H1 (cell line): Measurements from ENCODE around the gene MARCHF10. TPM values are rescaled to one million over a fixed set of nuclear protein-coding genes. Genes with fewer than 3 reads are reported as not detected.
"Not testable (repeated sequence)": the region's sequence is repeated elsewhere in the genome, so short reads cannot be mapped to it uniquely, and the experiment has no call there.

ENCODE experiments used
- CTCF ChIA-PET: fragments of 300-600 bp; sonication (Branson Sonifier 250); formaldehyde crosslinking; loops from one replicate; lab custom pipeline; 2021; ENCODE audit not compliant: partially characterized antibody; lab: Charles Lee
- POLR2A ChIA-PET: fragments of 300-600 bp; sonication (Branson Sonifier 250); formaldehyde crosslinking; loops from one replicate; lab custom pipeline; 2021; ENCODE audit warnings: inconsistent platforms; ENCODE audit not compliant: partially characterized antibody; lab: Charles Lee
- DNase-seq, 2 experiments: peaks; one replicate each; pipeline versions ENCODE4 v3.0.0 to v3.0.0-alpha.2; 2010 to 2022; ENCODE audit warnings: low spot score in 2 of 2, low read depth in 1 of 2, mixed read lengths in 1 of 2
- FAIRE-seq: peaks from 2 replicates; lab custom pipeline; 2011; peaks lifted over from hg19 to GRCh38; lab: Jason Lieb, UNC
- H2AFZ ChIP-seq: 2 replicates; pipeline ENCODE4 v1.8.1; 2012; ENCODE audit warnings: low read length, inconsistent platforms
- H2AK5ac ChIP-seq: 2 replicates; pipeline ENCODE4 v1.6.1; 2013; ENCODE audit warnings: low read depth, low read length
- H2BK120ac ChIP-seq: replicated peaks from 2 replicates; pipeline ENCODE3; 2013; ENCODE audit warnings: low read depth, low read length, inconsistent platforms
- H2BK12ac ChIP-seq: 2 replicates; pipeline ENCODE4 v1.6.1; 2013; ENCODE audit warnings: low read depth, low read length
- H2BK15ac ChIP-seq: 2 replicates; pipeline ENCODE4 v1.6.1; 2013; ENCODE audit warnings: low read length
- H2BK20ac ChIP-seq: 2 replicates; pipeline ENCODE4 v1.6.1; 2013; ENCODE audit warnings: low read length
- H2BK5ac ChIP-seq: 2 replicates; pipeline ENCODE4 v1.6.1; 2013; ENCODE audit warnings: low read depth, low read length
- H3K14ac ChIP-seq: 2 replicates; pipeline ENCODE4 v1.6.1; 2013; ENCODE audit warnings: inconsistent platforms; ENCODE audit not compliant: insufficient read length
- H3K18ac ChIP-seq: 2 replicates; pipeline ENCODE4 v1.6.1; 2013; ENCODE audit warnings: low read length; ENCODE audit errors: extremely low read depth
- H3K23ac ChIP-seq: 2 replicates; pipeline ENCODE4 v1.6.1; 2013; ENCODE audit warnings: inconsistent platforms; ENCODE audit not compliant: insufficient read length
- H3K23me2 ChIP-seq: 2 replicates; pipeline ENCODE4 v1.6.1; 2013; ENCODE audit warnings: low read depth, low read length
- H3K27ac ChIP-seq: 2 replicates; pipeline ENCODE4 v1.6.1; 2011; ENCODE audit warnings: low read depth, low read length, inconsistent platforms
- H3K27me3 ChIP-seq, 4 experiments: replicated peaks in 1 of 4; 1 replicate in 1 of 4; 2 replicates in 3 of 4; pipeline versions ENCODE4 v1.6.1 to v1.8.1; 2011 to 2013; ENCODE audit warnings: low read length in 3 of 4, mild to moderate bottlenecking in 3 of 4, inconsistent platforms in 2 of 4, mixed read lengths in 2 of 4, moderate library complexity in 1 of 4; ENCODE audit not compliant: control insufficient read depth in 3 of 4, insufficient read depth in 3 of 4; ENCODE audit errors: extremely low read depth in 1 of 4
- H3K36me3 ChIP-seq, 4 experiments: 2 replicates each; pipeline versions ENCODE4 v1.6.1 to v1.8.1; 2011 to 2013; ENCODE audit warnings: mild to moderate bottlenecking in 4 of 4, low read length in 3 of 4, moderate library complexity in 2 of 4, control low read depth in 1 of 4, inconsistent platforms in 1 of 4; ENCODE audit not compliant: insufficient read depth in 4 of 4, control insufficient read depth in 2 of 4
- H3K4ac ChIP-seq: replicated peaks from 2 replicates; pipeline ENCODE3; 2013; ENCODE audit warnings: low read length, low read depth, mixed read lengths, inconsistent platforms; ENCODE audit not compliant: insufficient read length
- H3K4me1 ChIP-seq, 4 experiments: replicated peaks in 1 of 4; 1 replicate in 1 of 4; 2 replicates in 3 of 4; pipeline versions ENCODE4 v1.6.1 to v1.8.1; 2011 to 2013; ENCODE audit warnings: low read length in 3 of 4, inconsistent platforms in 2 of 4, mixed read lengths in 1 of 4; ENCODE audit not compliant: insufficient read depth in 4 of 4, control insufficient read depth in 3 of 4
- H3K4me2 ChIP-seq, 2 experiments: 2 replicates each; pipeline versions ENCODE4 v1.6.1 to v1.8.1; 2011 to 2013; ENCODE audit warnings: low read depth in 2 of 2, low read length in 2 of 2, control low read depth in 1 of 2, inconsistent platforms in 1 of 2, mild to moderate bottlenecking in 1 of 2; ENCODE audit not compliant: insufficient read depth in 1 of 2
- H3K4me3 ChIP-seq, 4 experiments: fragments of 200-600, 300-600 bp in 1 of 4; sonication (generic), shearing (Covaris generic), sonication (Bioruptor Twin) in 1 of 4; 2 replicates each; pipeline versions ENCODE4 v1.5.1 to v1.8.1; 2011 to 2016; ENCODE audit warnings: low read length in 4 of 4, low read depth in 3 of 4, control low read depth in 2 of 4, inconsistent platforms in 2 of 4, mild to moderate bottlenecking in 2 of 4, mixed read lengths in 1 of 4, moderate library complexity in 1 of 4; ENCODE audit not compliant: insufficient read depth in 2 of 4; ENCODE audit errors: extremely low read depth in 1 of 4
- H3K56ac ChIP-seq: replicated peaks from 2 replicates; pipeline ENCODE3; 2013; ENCODE audit warnings: low read depth, mild to moderate bottlenecking, mixed read lengths, low read length, inconsistent platforms; ENCODE audit not compliant: insufficient read length
- H3K79me1 ChIP-seq: 2 replicates; pipeline ENCODE4 v1.6.1; 2013; ENCODE audit warnings: low read depth, low read length, control low read depth
- H3K79me2 ChIP-seq, 2 experiments: 2 replicates each; pipeline versions ENCODE4 v1.6.1 to v1.8.1; 2012 to 2013; ENCODE audit warnings: low read length in 2 of 2, mild to moderate bottlenecking in 2 of 2, inconsistent platforms in 1 of 2; ENCODE audit not compliant: insufficient read depth in 2 of 2, control insufficient read depth in 1 of 2
- H3K9ac ChIP-seq, 4 experiments: replicated peaks in 1 of 4; 1 replicate in 1 of 4; 2 replicates in 3 of 4; pipeline versions ENCODE4 v1.6.1 to v1.8.1; 2011 to 2013; ENCODE audit warnings: low read depth in 3 of 4, low read length in 3 of 4, control low read depth in 2 of 4, mild to moderate bottlenecking in 2 of 4, moderate library complexity in 2 of 4, inconsistent platforms in 1 of 4; ENCODE audit errors: extremely low read depth in 1 of 4
- H3K9me3 ChIP-seq, 2 experiments: 2 replicates each; pipeline versions ENCODE4 v1.6.1 to v1.8.1; 2012 to 2013; ENCODE audit warnings: mild to moderate bottlenecking in 2 of 2, moderate library complexity in 2 of 2, control low read depth in 1 of 2, inconsistent platforms in 1 of 2, low read depth in 1 of 2, low read length in 1 of 2, mixed read lengths in 1 of 2; ENCODE audit not compliant: insufficient read depth in 2 of 2
- H4K20me1 ChIP-seq, 2 experiments: replicated peaks in 1 of 2; 2 replicates each; pipeline versions ENCODE3 to v1.8.1; 2011 to 2013; ENCODE audit warnings: inconsistent platforms in 2 of 2, low read length in 2 of 2, mild to moderate bottlenecking in 1 of 2; ENCODE audit not compliant: insufficient read depth in 2 of 2, control insufficient read depth in 1 of 2
- H4K5ac ChIP-seq: 2 replicates; pipeline ENCODE4 v1.6.1; 2013; ENCODE audit warnings: low read length, low read depth, mixed read lengths, inconsistent platforms; ENCODE audit not compliant: insufficient read length
- H4K8ac ChIP-seq: 2 replicates; pipeline ENCODE4 v1.8.0; 2013; ENCODE audit warnings: mild to moderate bottlenecking, moderate library complexity, low read length, inconsistent platforms; ENCODE audit not compliant: insufficient read depth; ENCODE audit errors: extremely low read depth
- H4K91ac ChIP-seq: replicated peaks from 2 replicates; pipeline ENCODE3; 2013; ENCODE audit warnings: low read length, mixed read lengths, inconsistent platforms; ENCODE audit not compliant: insufficient read length
- ASH2L ChIP-seq: fragments of 200-600, 300-600 bp; sonication (generic); IDR thresholded peaks from one replicate; pipeline ENCODE4 v1.7.1; 2017; ENCODE audit warnings: low read length
- WGBS, 2 experiments: shearing (Covaris generic) in 1 of 2; methylation state at CpG; one replicate each; pipeline versions ENCODE4 v1.1.6 to v1.1.7; 2013 to 2015; ENCODE audit warnings: low lambda C conversion rate in 2 of 2, mixed read lengths in 2 of 2, inconsistent platforms in 1 of 2, low coverage in 1 of 2, missing lambda C conversion rate in 1 of 2; ENCODE audit not compliant: insufficient replicate concordance in 2 of 2, insufficient coverage in 1 of 2, insufficient read length in 1 of 2; ENCODE audit errors: extremely low coverage in 1 of 2, missing lambda C conversion rate in 1 of 2; 5-methylcytosine and 5-hydroxymethylcytosine counted together
- polyA plus RNA-seq, 7 experiments: library from polyadenylated mRNA; depleted of rRNA in 3 of 7; stranded (reverse) in 5 of 7; unstranded in 2 of 7; fragments of >200 nt in 5 of 7; fragments of 200-250 nt in 2 of 7; gene quantifications; 1 replicate in 5 of 7; 2 replicates in 1 of 7; 4 replicates in 1 of 7; pipeline versions ENCODE4 v1.2.1 to v1.2.3, GENCODE V29; 2011 to 2013; ENCODE audit warnings: missing spikeins in 2 of 7, mixed read lengths in 2 of 7
- total RNA-seq: library from RNA; stranded (reverse); fragmentation: NEBNext Ultra II Directional; extraction: Animal tissue kit (Norgen Biotek cat#: 25700); gene quantifications from 2 replicates; pipeline ENCODE4 v1.2.1, GENCODE V29; 2021

MARCHF10 gene
- total and polyA plus RNA-seq, 2 of the 8 experiments (the other 6 are each of a cell fraction or from before 2014, with no cell fraction given) = 0.48 to 0.73 TPM

DNA sequence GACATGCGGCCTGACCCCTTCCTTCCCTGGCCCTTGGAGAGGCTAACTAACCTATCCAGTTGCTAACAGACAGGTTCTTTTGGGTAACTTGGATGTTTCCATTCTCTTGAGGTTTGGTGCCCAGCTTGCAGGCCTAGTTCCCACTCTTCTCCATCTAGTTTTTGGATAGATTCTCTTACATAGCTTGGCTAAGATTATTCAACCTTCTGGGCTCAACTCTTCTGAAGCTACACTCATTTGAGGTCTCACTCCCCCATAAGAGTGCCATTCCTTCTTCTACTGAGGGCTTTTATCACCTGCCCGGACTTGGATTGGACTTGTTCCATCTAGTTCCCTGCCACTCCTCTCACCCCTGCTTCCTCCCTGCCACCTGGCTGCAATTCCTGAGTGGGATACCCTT, 44.1 kb upstream of the MARCHF10 start (continued):
- no peak for TF ChIP-seq ASH2L

DNA sequence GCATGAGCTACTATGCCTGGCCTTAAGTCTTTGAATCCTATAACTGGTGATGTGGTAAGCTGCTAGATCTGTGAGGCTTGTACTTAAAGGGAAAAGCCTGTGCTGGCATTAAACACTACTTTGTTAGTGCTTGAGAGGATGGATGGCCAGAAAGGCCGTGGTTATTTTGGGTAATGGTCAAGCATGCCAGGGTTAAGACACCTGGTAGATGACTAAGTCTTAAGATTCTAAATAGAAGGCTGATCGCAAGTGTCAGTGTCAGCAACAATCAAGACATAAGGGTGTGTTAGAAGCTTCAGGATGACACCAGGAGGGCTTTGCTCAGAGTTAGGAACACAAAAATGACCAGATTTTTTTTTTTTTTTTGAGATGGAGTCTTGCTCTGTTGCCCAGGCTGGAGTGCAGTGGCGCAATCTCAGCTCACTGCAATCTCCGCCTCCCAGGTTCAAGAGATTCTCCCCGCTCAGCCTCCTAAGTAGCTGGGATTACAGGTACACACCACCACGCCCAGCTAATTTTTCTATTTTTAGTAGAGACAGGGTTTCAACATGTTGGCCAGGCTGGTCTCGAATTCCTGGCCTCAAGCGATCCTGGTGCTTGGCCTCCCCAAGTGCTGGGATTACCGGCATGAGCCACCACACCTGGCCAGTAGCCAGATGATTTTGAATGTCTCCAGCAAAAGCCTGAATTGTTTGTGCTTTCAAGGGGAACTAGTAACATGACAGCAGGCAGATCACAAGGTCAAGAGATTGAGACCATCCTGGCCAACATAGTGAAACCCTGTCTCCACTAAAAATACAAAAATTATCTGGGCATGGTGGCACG, 41.7 kb upstream of the MARCHF10 start:
- H3K4me3 ChIP-seq, CTCF ChIA-PET, DNase-seq: not testable (repeated sequence)

More for the DNA sequence above, 41.7 kb upstream of the MARCHF10 start:
- H2BK120ac ChIP-seq, H3K9ac ChIP-seq, H3K27me3 ChIP-seq, H2AK5ac ChIP-seq, H4K20me1 ChIP-seq, H4K91ac ChIP-seq, H3K23me2 ChIP-seq, H3K4me2 ChIP-seq, H3K4me1 ChIP-seq, H3K9me3 ChIP-seq, H3K79me2 ChIP-seq, H3K27ac ChIP-seq, H3K14ac ChIP-seq, H3K18ac ChIP-seq, H2BK5ac ChIP-seq, POLR2A ChIA-PET, H3K23ac ChIP-seq, H2BK12ac ChIP-seq, H3K36me3 ChIP-seq, H4K5ac ChIP-seq, H3K56ac ChIP-seq, H2AFZ ChIP-seq, H2BK15ac ChIP-seq, H3K4ac ChIP-seq, H4K8ac ChIP-seq, H2BK20ac ChIP-seq, FAIRE-seq, H3K79me1 ChIP-seq: not testable (repeated sequence)
- 94% methylated on average over 10 of the region's 10 CpGs; no CpG with 5 or more reads in 1 of the 2 experiments for WGBS, 2 experiments
